GM19463 (cell line): ENCODE data around the gene TIMP3.
"Not testable (repeated sequence)": the region's sequence is repeated elsewhere in the genome, so short reads cannot be mapped to it uniquely, and the experiment has no call there.

Experiments used
- ATAC-seq: cut with Tn5 transposase; IDR thresholded peaks from one replicate; pipeline ENCODE4 v1.9.1; 2021; ENCODE audit warnings: mild to moderate bottlenecking, moderate library complexity; ENCODE audit not compliant: unreplicated experiment

The TIMP3 gene

DNA sequence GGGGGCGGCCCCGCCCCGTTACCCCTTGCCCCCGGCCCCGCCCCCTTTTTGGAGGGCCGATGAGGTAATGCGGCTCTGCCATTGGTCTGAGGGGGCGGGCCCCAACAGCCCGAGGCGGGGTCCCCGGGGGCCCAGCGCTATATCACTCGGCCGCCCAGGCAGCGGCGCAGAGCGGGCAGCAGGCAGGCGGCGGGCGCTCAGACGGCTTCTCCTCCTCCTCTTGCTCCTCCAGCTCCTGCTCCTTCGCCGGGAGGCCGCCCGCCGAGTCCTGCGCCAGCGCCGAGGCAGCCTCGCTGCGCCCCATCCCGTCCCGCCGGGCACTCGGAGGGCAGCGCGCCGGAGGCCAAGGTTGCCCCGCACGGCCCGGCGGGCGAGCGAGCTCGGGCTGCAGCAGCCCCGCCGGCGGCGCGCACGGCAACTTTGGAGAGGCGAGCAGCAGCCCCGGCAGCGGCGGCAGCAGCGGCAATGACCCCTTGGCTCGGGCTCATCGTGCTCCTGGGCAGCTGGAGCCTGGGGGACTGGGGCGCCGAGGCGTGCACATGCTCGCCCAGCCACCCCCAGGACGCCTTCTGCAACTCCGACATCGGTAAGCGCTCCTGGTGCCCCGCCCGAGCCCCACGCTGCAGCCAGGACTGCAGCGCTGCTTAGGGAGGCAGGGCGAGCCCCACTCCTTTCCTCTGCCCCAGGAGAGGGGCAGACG, at the start of gene TIMP3:
Gene TIMP3, plus strand, starts transcription at position 169 of the 700 bp plus-strand sequence. Its CDS starts 297 bp downstream, at position 466.
- no peak for ATAC-seq

DNA sequence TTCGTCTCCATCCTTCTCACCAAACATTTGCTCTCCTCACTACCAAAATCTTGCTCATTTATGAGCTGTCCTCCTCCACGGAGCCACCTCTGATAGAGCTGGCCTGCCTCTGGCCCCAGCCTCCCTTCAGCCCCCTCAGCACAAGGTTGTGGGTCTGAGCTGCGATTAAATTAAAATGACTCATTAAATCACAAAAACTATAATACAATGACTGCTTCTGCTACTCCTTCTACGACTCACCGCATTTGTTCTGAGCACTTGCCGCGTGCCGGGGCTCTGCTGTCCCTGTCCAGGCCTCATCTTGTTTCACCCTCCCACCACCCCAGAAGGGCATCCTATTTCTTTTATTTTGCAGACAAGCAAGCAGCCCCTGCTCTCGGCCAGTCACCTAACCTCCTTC, 49.2 kb upstream of the TIMP3 start:
- no peak for ATAC-seq

DNA sequence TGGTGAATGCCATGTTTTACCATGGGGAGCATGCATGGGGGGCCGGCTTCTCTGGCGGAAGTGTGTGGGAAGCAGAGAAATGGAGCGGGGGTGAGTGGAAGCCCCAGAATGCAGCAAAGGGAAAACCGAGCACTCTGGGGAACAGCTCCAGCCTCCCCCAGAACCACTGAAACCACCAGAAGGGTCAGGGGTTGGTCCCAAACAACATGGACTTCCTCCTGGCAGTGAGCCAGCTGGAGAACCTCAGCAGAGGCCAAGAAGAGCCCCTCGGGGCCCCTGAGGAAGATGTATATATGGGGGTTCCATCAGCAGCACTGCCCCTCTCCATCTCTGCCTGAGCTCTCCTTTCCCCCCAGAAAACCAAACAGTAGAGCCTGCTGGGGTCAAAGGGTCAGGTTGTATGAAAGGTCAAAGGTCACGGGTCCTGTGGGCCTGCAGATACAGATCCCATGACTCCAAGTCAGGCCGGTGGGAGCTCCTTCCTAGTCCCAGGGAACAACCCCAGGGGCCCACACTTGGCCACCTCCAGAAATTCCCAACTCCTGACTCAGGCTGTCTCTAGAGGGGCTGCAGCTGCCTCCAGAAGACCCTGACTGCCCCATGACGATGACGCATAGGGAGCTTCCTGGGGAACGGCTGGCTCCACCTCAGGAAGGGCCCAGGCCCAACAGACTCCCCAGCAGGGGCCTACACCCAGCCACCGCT, 48.5 kb upstream of the TIMP3 start:
- no peak for ATAC-seq

DNA sequence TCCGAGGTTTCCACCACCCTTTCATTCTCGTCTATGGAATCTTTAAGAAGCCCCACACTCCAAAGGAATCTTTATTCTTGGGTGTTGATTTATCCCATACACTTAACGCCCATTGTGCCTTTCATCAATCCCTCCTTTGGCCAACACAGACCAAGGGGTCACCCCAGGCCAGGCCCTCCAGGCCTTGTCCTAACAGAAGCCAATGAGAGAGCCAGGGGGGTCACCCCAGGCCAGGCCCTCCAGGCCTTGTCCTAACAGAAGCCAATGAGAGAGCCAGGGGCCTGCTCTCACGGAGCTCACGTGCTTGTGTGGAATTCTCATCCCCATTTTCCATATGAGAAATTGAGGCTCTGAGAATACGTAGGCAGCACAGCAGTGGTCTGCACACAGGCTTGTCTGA, 47.9 kb upstream of the TIMP3 start:
- no peak for ATAC-seq

DNA sequence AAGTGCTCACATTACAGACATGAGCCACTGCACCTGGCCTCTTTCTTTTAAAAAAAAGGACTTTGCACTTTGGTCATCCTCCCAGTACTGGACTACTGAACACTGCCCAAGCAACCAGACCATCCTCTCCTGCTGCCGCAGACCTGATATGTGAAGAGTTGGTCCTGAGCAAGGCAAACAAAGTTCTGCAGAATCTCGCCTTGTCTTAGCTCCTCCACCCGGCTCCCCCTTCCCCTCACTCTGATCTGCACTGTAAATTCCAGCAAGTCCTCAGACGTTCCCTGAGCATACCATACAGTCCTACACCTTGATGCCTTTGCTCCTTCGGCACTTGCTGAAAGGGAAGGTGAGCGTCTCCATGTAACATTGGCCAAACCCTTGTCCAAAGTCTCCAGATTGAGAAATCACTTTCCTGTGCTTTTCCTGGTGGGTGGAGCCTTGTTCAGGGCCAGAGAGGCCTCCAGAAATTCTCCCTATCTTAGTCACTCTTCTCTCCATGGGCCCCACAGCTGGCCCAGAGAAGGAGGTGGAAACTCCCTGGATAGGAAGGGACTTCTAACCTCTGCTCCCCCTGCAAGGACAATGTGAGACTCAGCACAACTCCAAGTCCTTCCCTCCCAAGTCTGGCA, 47.0 kb upstream of the TIMP3 start:
- ATAC-seq, result no peak

DNA sequence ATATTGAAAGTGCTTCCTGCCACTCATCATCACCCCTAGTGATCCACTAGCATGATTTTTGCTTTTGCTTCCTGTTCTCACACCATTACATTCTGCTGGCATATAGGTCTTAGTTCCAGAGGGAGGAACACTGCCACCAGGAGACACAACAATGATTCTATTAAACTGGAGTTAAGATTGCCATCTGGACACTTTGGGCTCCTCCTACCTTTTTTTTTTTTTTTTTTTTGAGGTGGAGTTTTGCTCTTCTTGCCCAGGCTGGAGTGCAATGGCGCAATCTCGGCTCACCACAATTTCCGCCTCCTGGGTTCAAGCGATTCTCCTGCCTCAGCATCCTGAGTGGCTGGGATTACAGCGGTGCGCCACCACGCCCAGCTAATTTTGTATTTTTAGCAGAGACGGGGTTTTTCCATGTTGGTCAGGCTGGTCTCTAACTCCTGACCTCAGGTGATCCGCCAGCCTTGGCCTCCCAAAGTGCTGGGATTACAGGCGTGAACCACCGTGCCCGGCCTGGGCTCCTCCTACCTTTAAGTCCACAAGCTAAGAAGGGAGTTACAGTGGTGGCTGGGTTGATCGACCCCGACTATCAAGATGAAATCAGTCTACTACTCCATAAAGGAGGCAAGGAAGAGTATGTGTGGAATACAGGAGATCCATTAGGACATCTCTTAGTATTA, 44.3 kb upstream of the TIMP3 start:
- not testable (repeated sequence) for ATAC-seq

DNA sequence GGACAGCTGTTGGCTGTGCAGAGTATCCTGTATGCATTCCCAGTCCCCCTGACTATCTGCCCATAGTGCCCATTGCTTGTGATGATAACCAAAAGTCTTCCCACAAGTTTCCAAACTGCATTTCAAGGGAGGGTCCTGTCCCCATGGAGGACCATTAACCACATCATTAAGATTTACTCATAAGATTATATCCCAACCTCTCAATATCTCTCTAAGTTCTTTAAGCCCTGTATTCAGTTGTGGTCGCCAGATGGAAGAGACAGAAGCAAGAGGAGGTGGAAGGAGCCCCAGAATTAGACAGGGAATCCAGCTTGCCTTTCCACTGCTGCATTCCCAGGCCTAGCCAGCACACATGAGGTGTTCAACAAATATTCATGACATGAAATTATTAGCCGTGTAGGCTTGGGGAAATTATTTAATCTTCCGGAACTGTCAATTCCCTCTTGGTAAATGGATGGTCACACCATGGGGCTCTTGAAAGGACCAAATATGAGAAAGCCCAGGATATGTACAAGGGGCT, 42.6 kb upstream of the TIMP3 start:
- ATAC-seq, result no peak

DNA sequence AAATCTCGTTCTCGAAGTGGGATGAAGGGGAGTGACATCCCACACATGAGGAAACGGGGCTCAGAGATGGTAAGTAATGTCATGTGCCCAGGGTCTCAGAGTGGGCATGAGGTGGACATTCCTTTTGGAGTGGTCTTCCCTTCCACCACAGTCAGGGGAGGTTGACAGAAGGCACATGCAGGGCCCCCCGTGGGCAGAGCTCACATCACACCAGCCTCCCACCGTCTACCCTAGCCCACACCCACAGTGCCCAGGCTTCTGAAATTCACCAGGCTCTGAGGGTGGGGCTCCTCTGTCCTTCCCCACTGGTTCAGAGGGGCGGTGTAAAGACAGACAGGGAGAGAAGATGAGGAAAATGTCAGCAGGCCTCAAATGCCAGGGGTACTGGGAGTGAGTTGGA, 41.1 kb upstream of the TIMP3 start:
- ATAC-seq, result no peak

DNA sequence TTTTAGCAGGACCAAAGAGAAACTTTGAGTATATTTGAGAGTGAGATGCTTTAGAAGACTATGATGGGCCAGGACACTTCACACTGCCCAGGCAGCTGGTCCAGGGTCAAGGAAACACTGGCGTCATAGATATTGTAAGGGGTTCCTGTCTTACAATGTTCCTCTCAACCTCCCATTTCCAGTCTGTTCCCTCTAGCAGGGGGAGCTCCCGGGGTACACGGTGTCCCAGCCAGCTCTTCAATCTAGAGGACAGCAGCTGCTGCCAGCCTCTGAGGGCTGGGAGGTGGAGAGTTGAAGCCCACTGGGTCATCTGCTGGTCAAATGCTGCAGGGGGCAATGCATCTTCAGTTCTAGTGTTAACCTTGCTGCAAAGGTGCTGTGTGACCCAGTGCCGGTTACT, 40.7 kb upstream of the TIMP3 start:
- ATAC-seq, result no peak

DNA sequence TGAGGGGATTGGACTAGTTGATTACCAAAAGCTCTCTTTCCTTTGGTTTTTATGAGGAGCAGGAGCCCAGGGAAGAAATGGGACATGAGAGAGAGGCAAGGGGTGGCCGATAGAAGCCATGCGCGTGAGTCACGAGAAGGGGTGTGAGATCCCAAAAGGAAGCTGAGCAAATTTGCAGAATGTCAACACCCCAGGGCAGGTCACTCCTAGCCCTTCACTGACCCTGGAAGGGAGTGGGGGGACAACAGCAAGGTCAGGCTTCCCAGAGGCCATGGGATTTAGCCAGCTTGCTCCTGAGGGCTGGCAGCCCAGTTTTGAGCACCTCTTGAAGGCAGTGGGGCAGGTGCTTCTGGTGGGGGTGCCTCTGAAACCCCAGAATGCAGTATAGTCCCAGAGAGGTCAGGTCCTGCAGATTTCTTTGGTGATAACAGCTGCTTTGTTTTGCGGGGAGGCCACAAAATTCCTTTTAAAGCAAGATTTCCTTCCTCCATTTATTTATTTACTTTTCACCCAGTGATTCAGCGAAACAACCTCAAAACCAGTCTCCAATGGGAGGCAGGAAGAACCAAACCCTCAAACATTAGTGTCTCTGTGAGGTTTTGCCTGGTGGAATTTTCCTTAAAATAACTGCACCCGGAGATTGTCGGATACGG, 40.1 kb upstream of the TIMP3 start:
- no peak for ATAC-seq

DNA sequence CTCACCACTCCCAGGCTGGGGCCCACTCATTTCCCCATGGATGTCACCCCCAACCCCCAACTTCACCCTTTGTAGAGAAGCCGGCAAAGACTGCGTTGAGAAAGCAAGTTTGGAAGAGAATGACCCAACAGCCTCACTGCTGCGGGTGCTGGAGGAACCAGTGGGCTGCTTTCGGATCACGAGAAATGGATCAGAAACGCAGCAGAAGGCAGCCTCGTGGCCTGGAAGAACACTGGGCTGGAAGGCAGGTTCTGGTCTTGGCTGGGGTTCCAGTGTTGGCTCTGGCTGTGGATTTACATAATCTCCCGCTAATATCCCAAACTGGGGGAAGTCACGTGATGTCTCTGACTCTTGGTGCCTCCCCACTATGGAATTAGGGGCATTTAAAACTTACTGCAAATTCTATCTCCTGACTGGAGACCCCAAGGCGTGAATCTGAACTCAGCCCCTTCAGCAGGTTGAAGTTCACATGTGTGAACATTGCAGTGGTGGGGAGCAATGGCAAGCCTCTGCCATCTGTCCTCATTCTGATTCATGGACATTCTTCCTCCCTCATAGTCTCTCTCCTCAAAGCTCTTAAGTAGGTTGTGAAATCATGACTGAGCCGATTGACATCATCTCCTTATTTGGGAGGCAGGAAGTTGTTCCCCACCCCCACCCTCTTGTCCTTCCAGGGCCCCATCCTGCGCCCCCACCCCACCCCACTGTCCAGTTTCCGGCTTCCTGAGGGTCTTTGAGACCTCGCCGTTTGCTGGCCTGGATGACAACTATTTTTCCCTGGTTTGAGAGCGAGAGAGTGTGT, 37.0 kb upstream of the TIMP3 start:
- ATAC-seq, result no peak

DNA sequence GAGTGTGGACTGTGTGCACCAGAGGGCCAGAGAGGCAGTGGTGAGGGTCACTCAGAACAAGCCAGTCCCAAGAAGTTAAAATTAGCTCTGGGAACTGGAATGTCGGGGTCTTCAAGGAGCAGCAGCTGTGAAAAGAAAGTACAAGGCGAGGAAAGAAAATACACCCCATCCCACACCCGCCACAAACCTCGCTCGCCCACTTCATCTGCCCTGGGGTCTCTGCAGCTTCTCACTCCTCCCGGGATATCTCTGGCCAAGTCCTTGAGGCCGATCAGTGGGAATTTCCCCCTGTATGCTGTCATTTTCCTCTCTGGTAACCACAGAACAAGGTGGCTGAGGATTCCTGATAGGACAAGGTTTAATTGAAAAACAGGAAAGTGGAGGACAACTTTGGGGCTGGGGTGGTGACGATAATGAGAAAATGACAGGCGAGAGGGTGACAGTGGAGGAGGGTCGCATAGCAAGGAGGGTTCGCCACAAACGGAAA, 36.3 kb upstream of the TIMP3 start:
- no peak for ATAC-seq

DNA sequence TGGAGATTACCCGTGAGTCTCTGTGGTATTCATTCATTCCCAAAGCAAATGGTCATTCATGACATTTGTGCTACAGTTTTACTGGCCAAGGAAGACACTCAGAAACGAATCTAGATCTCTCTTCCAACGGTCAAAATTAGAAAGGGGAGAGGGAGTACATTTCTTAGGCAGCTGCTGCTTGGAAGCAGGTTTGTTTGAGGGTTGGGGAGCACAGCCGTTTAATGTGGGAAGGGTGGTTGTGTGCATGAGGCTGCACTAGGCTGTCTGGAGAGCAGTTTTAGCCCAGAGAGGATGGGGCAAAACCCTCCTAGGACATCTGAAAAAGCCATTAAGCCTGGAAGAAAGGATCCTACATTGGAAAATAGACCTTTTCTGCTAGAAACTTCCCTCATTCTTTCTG, 29.7 kb upstream of the TIMP3 start:
- ATAC-seq, result no peak

DNA sequence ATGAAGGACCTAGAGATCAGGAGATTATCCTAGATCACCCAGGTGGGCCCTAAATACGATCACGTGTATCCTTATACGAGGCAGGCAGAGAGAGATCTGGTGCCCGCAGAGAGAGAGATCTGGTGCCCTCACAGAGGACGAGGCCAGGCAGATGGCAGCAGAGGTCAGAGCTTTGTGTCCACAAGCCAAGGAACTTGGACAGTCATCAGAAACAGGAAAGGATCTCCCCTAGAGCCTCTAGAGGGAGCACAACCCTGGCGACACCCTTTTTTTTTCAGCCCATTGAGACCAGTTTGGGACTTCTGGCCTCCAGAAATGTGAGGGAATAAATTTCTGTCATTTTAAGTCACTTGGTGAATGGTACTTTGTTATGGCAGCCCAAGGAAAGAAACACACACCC, 25.5 kb upstream of the TIMP3 start:
- ATAC-seq, result no peak

DNA sequence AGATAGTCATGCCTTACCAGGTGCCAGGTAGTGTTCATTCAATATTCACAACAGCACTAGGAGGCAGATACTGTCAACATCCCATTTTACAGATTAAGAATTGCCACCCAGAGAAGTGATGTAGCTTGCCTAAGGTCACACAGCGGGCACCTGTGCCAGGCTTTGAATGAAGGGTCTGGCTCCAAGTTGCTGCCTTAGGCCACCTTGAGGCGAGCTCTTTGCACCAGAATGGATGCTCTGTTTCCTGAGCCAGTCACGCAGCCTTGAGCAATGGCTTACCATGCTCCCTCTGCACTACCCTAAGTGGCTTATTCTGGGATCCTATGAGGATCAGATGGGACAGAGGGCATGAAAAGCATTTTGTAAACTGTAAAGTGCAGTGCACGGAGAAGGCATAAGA, 25.1 kb upstream of the TIMP3 start:
- no peak for ATAC-seq

DNA sequence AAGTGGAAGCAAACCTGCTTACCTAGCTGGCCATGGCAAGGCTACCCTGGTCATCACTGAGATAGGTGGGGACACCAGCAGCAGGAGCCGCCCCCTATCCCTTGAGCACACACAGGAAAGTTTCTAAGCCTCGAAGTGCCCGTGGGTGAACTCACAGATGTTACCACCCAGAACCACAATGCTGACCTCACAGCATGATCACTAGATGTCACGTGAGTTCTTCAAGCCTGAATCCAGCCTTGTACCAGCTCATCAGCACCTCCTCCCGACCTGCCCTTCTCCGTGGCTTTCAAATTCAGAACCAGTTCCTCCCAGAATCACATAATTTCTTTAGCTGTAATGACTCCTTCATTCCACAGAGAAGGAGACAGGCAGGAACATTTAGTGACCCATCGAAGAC, 24.7 kb upstream of the TIMP3 start:
- ATAC-seq, result no peak

DNA sequence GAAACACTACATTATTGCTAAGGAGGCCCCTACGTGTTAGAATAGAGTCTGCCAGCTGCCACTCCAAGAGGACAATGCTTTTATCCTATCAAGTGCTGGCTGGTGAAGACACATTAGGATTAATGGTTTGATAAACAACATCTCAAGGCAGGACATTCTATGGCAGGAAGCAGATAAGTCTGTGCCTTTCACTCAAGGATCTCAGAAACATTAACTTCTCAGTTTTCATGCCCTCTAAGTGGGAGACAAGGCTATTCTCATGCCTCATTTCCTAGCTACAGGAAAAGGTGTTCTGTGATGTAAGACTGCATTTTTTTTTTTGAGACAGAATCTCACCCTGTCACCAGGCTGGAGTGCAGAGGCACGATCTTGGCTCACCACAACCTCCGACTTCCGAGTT, 23.5 kb upstream of the TIMP3 start:
- no peak for ATAC-seq

DNA sequence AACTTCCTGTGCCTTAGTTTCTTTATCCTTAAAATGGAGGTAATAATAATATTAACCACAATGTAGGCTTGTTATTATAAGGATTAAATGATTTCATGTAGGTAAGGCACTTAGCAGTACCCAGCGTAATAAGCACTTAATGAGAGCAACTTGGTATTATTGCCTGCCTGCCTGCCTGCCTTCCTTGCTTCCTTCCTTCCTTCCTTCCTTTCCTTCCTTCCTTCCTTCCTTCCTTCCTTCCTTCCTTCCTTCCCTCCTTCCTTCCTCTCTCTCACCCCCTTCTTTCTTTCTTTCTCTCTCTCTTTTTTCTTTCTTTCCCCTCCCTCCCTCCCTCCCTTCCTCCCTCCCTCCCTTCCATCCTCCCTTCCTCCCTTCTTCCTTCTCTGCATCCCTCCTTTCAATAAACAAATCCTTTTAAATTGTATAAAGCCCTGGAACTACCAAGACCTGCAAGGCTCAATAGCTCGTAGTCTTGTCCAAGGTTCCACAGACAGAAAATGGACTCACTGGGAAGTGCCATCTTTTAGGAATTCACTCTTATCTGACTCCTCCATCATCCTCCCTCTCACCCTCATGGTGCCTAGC, 20.7 kb upstream of the TIMP3 start:
- ATAC-seq, result no peak

DNA sequence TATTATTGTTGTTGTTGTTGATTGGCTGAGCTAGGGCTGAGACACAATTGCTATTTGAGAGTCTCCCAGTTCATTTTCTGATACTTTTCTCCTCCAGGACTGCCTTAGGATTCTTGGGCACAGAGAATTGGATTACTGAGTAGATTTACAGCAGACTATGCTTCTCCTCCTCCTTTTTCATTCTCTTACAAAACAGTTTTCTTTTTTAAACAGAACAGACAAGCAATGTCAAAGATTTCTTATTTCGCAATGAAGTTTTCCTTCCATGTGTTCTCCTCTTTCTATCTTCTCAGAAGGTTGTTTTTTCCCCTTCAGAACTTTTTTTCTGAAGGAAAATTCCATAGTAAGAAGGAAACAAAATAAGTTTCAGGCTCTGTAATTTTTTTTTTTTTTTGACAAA, 19.8 kb upstream of the TIMP3 start:
- ATAC-seq, result no peak
